ENCODE data around the gene PLAAT2. TPM values are rescaled to one million over a fixed set of nuclear protein-coding genes. Genes with fewer than 3 reads are reported as not detected.
A peak's percentile ranks its signal among the peaks of the same experiment; 100 is the strongest.
"Not testable (repeated sequence)": the region's sequence is repeated elsewhere in the genome, so short reads cannot be mapped to it uniquely, and the experiment has no call there.

Gene PLAAT2
- not detected for total RNA-seq (ENCODE audit: insufficient read depth, low replicate concordance)

- DNase-seq (ENCODE audit: low spot score) = no peak
These were observed at the start of gene PLAAT2 for GRCh38 chr11:63563201-63564055. PLAAT2 (minus strand) TSS chr11:63563379; CDS start chr11:63563324, 55 bp downstream.

GRCh38 chr11:63612181-63612580 lies 49.0 kb upstream of the PLAAT2 start:
- DNase-seq (ENCODE audit: low spot score) = no peak

GRCh38 chr11:63611395-63611747 lies 48.2 kb upstream of the PLAAT2 start:
- DNase-seq (ENCODE audit: low spot score) = no peak

- no peak for DNase-seq (ENCODE audit: low spot score)
These were observed 47.6 kb upstream of the PLAAT2 start for GRCh38 chr11:63610604-63611394.

GRCh38 chr11:63609971-63610580 lies 46.9 kb upstream of the PLAAT2 start:
- no peak for DNase-seq (ENCODE audit: low spot score)

- DNase-seq (ENCODE audit: low spot score) = no peak
These were observed 46.4 kb upstream of the PLAAT2 start for GRCh38 chr11:63609536-63609935.

- DNase-seq (ENCODE audit: low spot score) = peak; percentile 11
These were observed 45.5 kb upstream of the PLAAT2 start for GRCh38 chr11:63608353-63609345.

GRCh38 chr11:63603180-63603518 lies 40.0 kb upstream of the PLAAT2 start:
- no peak for DNase-seq (ENCODE audit: low spot score)

GRCh38 chr11:63602290-63603179 lies 39.4 kb upstream of the PLAAT2 start:
- DNase-seq (ENCODE audit: low spot score) = peak; percentile 68

- DNase-seq (ENCODE audit: low spot score) = no peak
These were observed 36.3 kb upstream of the PLAAT2 start for GRCh38 chr11:63599211-63600122.

- DNase-seq (ENCODE audit: low spot score) = no peak
These were observed 35.4 kb upstream of the PLAAT2 start for GRCh38 chr11:63598556-63598955.

- no peak for DNase-seq (ENCODE audit: low spot score)
These were observed 32.1 kb upstream of the PLAAT2 start for GRCh38 chr11:63595296-63595695.

GRCh38 chr11:63592975-63593395 lies 29.8 kb upstream of the PLAAT2 start:
- no peak for DNase-seq (ENCODE audit: low spot score)

GRCh38 chr11:63590024-63590788 lies 27.0 kb upstream of the PLAAT2 start:
- DNase-seq (ENCODE audit: low spot score) = no peak

GRCh38 chr11:63589000-63589399 lies 25.8 kb upstream of the PLAAT2 start:
- no peak for DNase-seq (ENCODE audit: low spot score)

- no peak for DNase-seq (ENCODE audit: low spot score)
These were observed 23.4 kb upstream of the PLAAT2 start for GRCh38 chr11:63586451-63587166.

- no peak for DNase-seq (ENCODE audit: low spot score)
These were observed 20.1 kb upstream of the PLAAT2 start for GRCh38 chr11:63583357-63583677.

- DNase-seq (ENCODE audit: low spot score) = not testable (repeated sequence)
These were observed 18.0 kb upstream of the PLAAT2 start for GRCh38 chr11:63581224-63581623.

Measured in umbilical cord (tissue), 2 donors.